WERI-Rb-1 (cell line): ENCODE data around the gene TSPAN32.

Experiments
- DNase-seq: peaks from one replicate; pipeline ENCODE4 v3.0.0-alpha.2; 2020
- H3K27ac ChIP-seq: fragments of 250-450 bp; sonication (Bioruptor Pico); 2 replicates; pipeline ENCODE4 v1.5.1; 2020; ENCODE audit warnings: mild to moderate bottlenecking, moderate library complexity
- H3K27me3 ChIP-seq: fragments of 250-450 bp; sonication (Bioruptor Pico); 2 replicates; pipeline ENCODE4 v1.5.1; 2021; ENCODE audit warnings: mild to moderate bottlenecking, low read depth, moderate library complexity; ENCODE audit not compliant: insufficient read depth, severe bottlenecking
- H3K36me3 ChIP-seq: fragments of 250-450 bp; sonication (Bioruptor Pico); 2 replicates; pipeline ENCODE4 v1.5.1; 2020; ENCODE audit warnings: mild to moderate bottlenecking, moderate library complexity
- H3K4me3 ChIP-seq: 2 replicates; pipeline ENCODE4 v1.5.1; 2011; ENCODE audit warnings: low read depth, mild to moderate bottlenecking, control low read depth, low read length
- H3K9me3 ChIP-seq: fragments of 250-450 bp; sonication (Bioruptor Pico); 2 replicates; pipeline ENCODE4 v1.5.1; 2021; ENCODE audit warnings: mild to moderate bottlenecking, moderate library complexity; ENCODE audit not compliant: severe bottlenecking
- TF ChIP-seq, protein P1 (sequence below): IDR thresholded peaks from 2 replicates; pipeline ENCODE4 v1.5.1; 2011; ENCODE audit warnings: low read depth, mild to moderate bottlenecking, control low read depth, inconsistent platforms, low read length

The TSPAN32 gene

GRCh38 chr11:2300290-2300935 lies 1.4 kb upstream of the TSPAN32 start:
- Histone ChIP-seq H3K27me3 (peaks cover 21% of the 10 kb centered on the region), H3K27ac (no peak overlapping the region), H3K9me3 (no peaks in the 10 kb centered on the region), H3K36me3 (no peaks in the 10 kb centered on the region), H3K4me3 (no peak overlapping the region)
- TF ChIP-seq, protein P1, sequence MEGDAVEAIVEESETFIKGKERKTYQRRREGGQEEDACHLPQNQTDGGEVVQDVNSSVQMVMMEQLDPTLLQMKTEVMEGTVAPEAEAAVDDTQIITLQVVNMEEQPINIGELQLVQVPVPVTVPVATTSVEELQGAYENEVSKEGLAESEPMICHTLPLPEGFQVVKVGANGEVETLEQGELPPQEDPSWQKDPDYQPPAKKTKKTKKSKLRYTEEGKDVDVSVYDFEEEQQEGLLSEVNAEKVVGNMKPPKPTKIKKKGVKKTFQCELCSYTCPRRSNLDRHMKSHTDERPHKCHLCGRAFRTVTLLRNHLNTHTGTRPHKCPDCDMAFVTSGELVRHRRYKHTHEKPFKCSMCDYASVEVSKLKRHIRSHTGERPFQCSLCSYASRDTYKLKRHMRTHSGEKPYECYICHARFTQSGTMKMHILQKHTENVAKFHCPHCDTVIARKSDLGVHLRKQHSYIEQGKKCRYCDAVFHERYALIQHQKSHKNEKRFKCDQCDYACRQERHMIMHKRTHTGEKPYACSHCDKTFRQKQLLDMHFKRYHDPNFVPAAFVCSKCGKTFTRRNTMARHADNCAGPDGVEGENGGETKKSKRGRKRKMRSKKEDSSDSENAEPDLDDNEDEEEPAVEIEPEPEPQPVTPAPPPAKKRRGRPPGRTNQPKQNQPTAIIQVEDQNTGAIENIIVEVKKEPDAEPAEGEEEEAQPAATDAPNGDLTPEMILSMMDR = no peak
- peak; percentile 5 for DNase-seq

GRCh38 chr11:2300936-2301630 lies 730 bp upstream of the TSPAN32 start:
- H3K27ac ChIP-seq = no peak overlapping the region
- peak; percentile 4 for DNase-seq
- no peaks in the 10 kb centered on the region for H3K9me3 ChIP-seq
- no peak overlapping the region for H3K4me3 ChIP-seq
- TF ChIP-seq, protein P1 = no peak
- H3K36me3 ChIP-seq = no peaks in the 10 kb centered on the region
- H3K27me3 ChIP-seq = peaks cover 17% of the 10 kb centered on the region

DNA sequence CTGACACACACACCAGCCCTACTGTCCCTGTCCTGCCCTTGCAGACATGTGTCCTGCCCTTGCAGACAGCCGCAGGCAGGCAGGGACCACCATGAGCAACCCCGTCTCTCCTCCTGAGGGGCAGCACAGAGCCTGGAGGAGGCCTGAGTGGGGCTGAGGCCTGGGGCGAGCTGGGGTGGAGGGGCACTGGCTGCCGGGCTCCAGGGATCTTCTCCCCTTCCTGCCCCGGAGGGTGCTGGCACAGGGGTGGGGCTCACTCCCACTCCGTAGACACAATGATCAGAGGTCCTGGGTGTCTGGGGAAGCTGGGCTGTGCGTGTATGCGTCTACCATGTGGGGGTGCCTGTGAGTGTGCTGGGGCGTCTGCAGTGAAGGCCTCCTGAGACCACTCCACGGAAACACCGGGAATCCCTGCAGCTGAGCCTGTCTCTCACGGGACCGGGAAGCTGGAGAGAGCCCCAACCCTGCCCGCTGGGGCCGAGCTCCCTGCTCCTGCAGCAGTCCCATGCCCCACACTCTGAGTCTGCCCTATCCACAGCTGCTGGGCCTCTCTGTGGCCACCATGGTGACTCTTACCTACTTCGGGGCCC lies 588 bp downstream of the TSPAN32 start:
- no peak overlapping the region for H3K4me3 ChIP-seq
- TF ChIP-seq, protein P1 = no peak
- no peak overlapping the region for H3K27ac ChIP-seq
- no peaks in the 10 kb centered on the region for H3K9me3 ChIP-seq
- H3K27me3 ChIP-seq = peaks cover 6% of the 10 kb centered on the region
- DNase-seq = peak; percentile 8
- H3K36me3 ChIP-seq = no peaks in the 10 kb centered on the region

- no peak overlapping the region for H3K27ac ChIP-seq
- H3K9me3 ChIP-seq = no peaks in the 10 kb centered on the region
- H3K4me3 ChIP-seq = no peak overlapping the region
- H3K36me3 ChIP-seq = no peaks in the 10 kb centered on the region
- TF ChIP-seq, protein P1 = no peak
- peak; percentile 4 for DNase-seq
- H3K27me3 ChIP-seq = peaks cover 2% of the 10 kb centered on the region
Observed at GRCh38 chr11:2302896-2303626, 1.2 kb downstream of the TSPAN32 start.

GRCh38 chr11:2303627-2304505 lies 2.1 kb downstream of the TSPAN32 start:
- Histone ChIP-seq H3K27ac (no peak overlapping the region), H3K4me3 (no peak overlapping the region), H3K27me3 (no peaks in the 10 kb centered on the region), H3K9me3 (no peaks in the 10 kb centered on the region), H3K36me3 (no peaks in the 10 kb centered on the region)
- TF ChIP-seq, protein P1 = no peak
- DNase-seq = peak; percentile 5
